HepG2 (cell line): Measurements from ENCODE around the gene CYP2U1. TPM values are rescaled to one million over a fixed set of nuclear protein-coding genes. Genes with fewer than 3 reads are reported as not detected.

Source experiments
- ARID2 ChIP-seq: sonication (generic); formaldehyde crosslinking; IDR thresholded peaks from 2 replicates; pipeline ENCODE4 v1.8.1; 2022; ENCODE audit warnings: mild to moderate bottlenecking, missing genetic modification reagents, borderline replicate concordance
- BHLHE40 ChIP-seq: IDR thresholded peaks from 2 replicates; pipeline ENCODE4 v1.6.1; 2011; ENCODE audit warnings: low read length, improper control_type of control experiment
- ELK4 ChIP-seq: sonication (generic); formaldehyde crosslinking; IDR thresholded peaks from 2 replicates; pipeline ENCODE4 v1.9.0; 2021; ENCODE audit warnings: missing genetic modification reagents, borderline replicate concordance
- GLI4 ChIP-seq: sonication (generic); formaldehyde crosslinking; IDR thresholded peaks from 2 replicates; pipeline ENCODE4 v1.5.1; 2020; ENCODE audit warnings: missing genetic modification reagents, mild to moderate bottlenecking, moderate library complexity, borderline replicate concordance
- HDAC1 ChIP-seq: sonication (generic); formaldehyde crosslinking; IDR thresholded peaks from 2 replicates; pipeline ENCODE4 v1.5.1; 2020; ENCODE audit warnings: mild to moderate bottlenecking, missing genetic modification reagents
- HMG20A ChIP-seq: IDR thresholded peaks from 2 replicates; pipeline ENCODE4 v1.6.1; 2016; ENCODE audit warnings: borderline replicate concordance
- HOXA3 ChIP-seq: sonication (generic); formaldehyde crosslinking; IDR thresholded peaks from 2 replicates; pipeline ENCODE4 v1.5.0; 2020; ENCODE audit warnings: missing genetic modification reagents
- MTA1 ChIP-seq: sonication (generic); formaldehyde crosslinking; IDR thresholded peaks from 2 replicates; pipeline ENCODE4 v1.4.0; 2020; ENCODE audit warnings: missing genetic modification reagents, mild to moderate bottlenecking, borderline replicate concordance
- MTF1 ChIP-seq: sonication (generic); formaldehyde crosslinking; IDR thresholded peaks from 2 replicates; pipeline ENCODE4 v1.5.0; 2020; ENCODE audit warnings: missing genetic modification reagents
- MXD1 ChIP-seq: sonication (generic); formaldehyde crosslinking; IDR thresholded peaks from 2 replicates; pipeline ENCODE4 v1.4.0; 2020; ENCODE audit warnings: mild to moderate bottlenecking, missing genetic modification reagents
- PHB2 ChIP-seq: fragments of 450-650 bp; IDR thresholded peaks from 2 replicates; pipeline ENCODE4 v1.6.1; 2018; ENCODE audit not compliant: partially characterized antibody
- PITX1 ChIP-seq: sonication (generic); formaldehyde crosslinking; IDR thresholded peaks from 2 replicates; pipeline ENCODE4 v1.5.1; 2020; ENCODE audit warnings: mild to moderate bottlenecking, missing genetic modification reagents
- SKI ChIP-seq: fragments of 450-650 bp; IDR thresholded peaks from one replicate; pipeline ENCODE4 v1.6.1; 2018; ENCODE audit warnings: mild to moderate bottlenecking; ENCODE audit not compliant: partially characterized antibody
- UBTF ChIP-seq: sonication (generic); formaldehyde crosslinking; IDR thresholded peaks from 2 replicates; pipeline ENCODE4 v1.4.0; 2020; ENCODE audit warnings: mild to moderate bottlenecking, missing genetic modification reagents
- ZFY ChIP-seq: sonication (generic); formaldehyde crosslinking; IDR thresholded peaks from 2 replicates; pipeline ENCODE4 v1.4.0; 2020; ENCODE audit warnings: missing genetic modification reagents
- ZNF235 ChIP-seq: sonication (generic); formaldehyde crosslinking; IDR thresholded peaks from 2 replicates; pipeline ENCODE4 v1.8.1; 2023; ENCODE audit warnings: mild to moderate bottlenecking, missing genetic modification reagents, borderline replicate concordance
- ZNF550 ChIP-seq: sonication (generic); formaldehyde crosslinking; IDR thresholded peaks from 2 replicates; pipeline ENCODE4 v1.4.0; 2020; ENCODE audit warnings: mild to moderate bottlenecking, missing genetic modification reagents, borderline replicate concordance
- ZNF574 ChIP-seq: sonication (generic); formaldehyde crosslinking; IDR thresholded peaks from 2 replicates; pipeline ENCODE4 v1.4.0; 2020; ENCODE audit warnings: missing genetic modification reagents
- ZNF687 ChIP-seq: sonication (generic); formaldehyde crosslinking; IDR thresholded peaks from 2 replicates; pipeline ENCODE4 v1.5.1; 2020; ENCODE audit warnings: mild to moderate bottlenecking, missing genetic modification reagents, moderate library complexity
- polyA plus RNA-seq, 8 experiments: library from polyadenylated mRNA; depleted of rRNA in 3 of 8; stranded (reverse) in 7 of 8; unstranded in 1 of 8; fragments of >200 nt; fragmentation: Illumina TruSeq in 4 of 8; extraction: Trizol in 4 of 8; gene quantifications; 2 replicates each; pipeline versions ENCODE4 v1.2.1 to v1.2.3, GENCODE V29; 2011 to 2016; ENCODE audit warnings: low read depth in 4 of 8, missing spikeins in 1 of 8, mixed read lengths in 1 of 8; ENCODE audit not compliant: insufficient read depth in 1 of 8
- total RNA-seq, 5 experiments: library from RNA; depleted of rRNA; stranded (reverse); fragments of >200 nt; fragmentation: Illumina TruSeq; extraction: Trizol; gene quantifications; 2 replicates each; pipeline ENCODE4 v1.2.3, GENCODE V29; 2016; ENCODE audit warnings: low read depth in 1 of 5

CYP2U1 gene
- total and polyA plus RNA-seq, 2 of the 13 experiments (the other 11 are each of a cell fraction or from before 2014, with no cell fraction given), result 1.4 to 3.4 TPM

- peak; percentile 54 for TF ChIP-seq ZNF687 (CRISPR knock-in tag)
- TF ChIP-seq ZNF235 (CRISPR knock-in tag), result peak; percentile 37; the same call in 1 of the 2 replicates
- TF ChIP-seq BHLHE40, result peak; percentile 25
- TF ChIP-seq ZFY, result peak; percentile 56
- TF ChIP-seq MTA1, result peak; percentile 5; the same call in 1 of the 2 replicates
- peak; percentile 11; the same call in 1 of the 2 replicates for TF ChIP-seq HOXA3 (CRISPR knock-in tag)
- TF ChIP-seq UBTF (CRISPR knock-in tag), result 0 out of 2 replicates have a peak, but pooled peaks have one; percentile 12
- 0 out of 2 replicates have a peak, but pooled peaks have one; percentile 67 for TF ChIP-seq ARID2
- TF ChIP-seq HDAC1 (CRISPR knock-in tag), result peak; percentile 4; the same call in 1 of the 2 replicates
- TF ChIP-seq ZNF550 (CRISPR knock-in tag), result no peak
- TF ChIP-seq MXD1 (CRISPR knock-in tag), result peak; percentile 46; the same call in 1 of the 2 replicates
- no peak for TF ChIP-seq MTF1 (CRISPR knock-in tag)
- 0 out of 2 replicates have a peak, but pooled peaks have one; percentile 22 for TF ChIP-seq PITX1 (CRISPR knock-in tag)
- peak; percentile 2 for TF ChIP-seq SKI
- no peak for TF ChIP-seq HMG20A (CRISPR knock-in tag)
- 0 out of 2 replicates have a peak, but pooled peaks have one; percentile 40 for TF ChIP-seq ELK4 (CRISPR knock-in tag)
- TF ChIP-seq ZNF574 (CRISPR knock-in tag), result peak; percentile 1; the same call in 1 of the 2 replicates
- TF ChIP-seq PHB2, result no peak
- TF ChIP-seq GLI4 (CRISPR knock-in tag), result no peak
Measured at GRCh38 chr4:107931775-107932321, 499 bp downstream of the CYP2U1 start (continued).
